HG03521 (cell line): ENCODE measurements around the gene TTN.
"Not testable (repeated sequence)": the region's sequence is repeated elsewhere in the genome, so short reads cannot be mapped to it uniquely, and the experiment has no call there.

Source experiments
- ATAC-seq: cut with Tn5 transposase; IDR thresholded peaks from one replicate; pipeline ENCODE4 v1.9.1; 2021; ENCODE audit warnings: mild to moderate bottlenecking, moderate library complexity; ENCODE audit not compliant: unreplicated experiment

TTN gene

GRCh38 chr2:178676046-178676445 is 131.2 kb downstream of the TTN start:
- ATAC-seq, result no peak

- ATAC-seq, result no peak
These were observed 133.1 kb downstream of the TTN start for GRCh38 chr2:178674122-178674521.

DNA sequence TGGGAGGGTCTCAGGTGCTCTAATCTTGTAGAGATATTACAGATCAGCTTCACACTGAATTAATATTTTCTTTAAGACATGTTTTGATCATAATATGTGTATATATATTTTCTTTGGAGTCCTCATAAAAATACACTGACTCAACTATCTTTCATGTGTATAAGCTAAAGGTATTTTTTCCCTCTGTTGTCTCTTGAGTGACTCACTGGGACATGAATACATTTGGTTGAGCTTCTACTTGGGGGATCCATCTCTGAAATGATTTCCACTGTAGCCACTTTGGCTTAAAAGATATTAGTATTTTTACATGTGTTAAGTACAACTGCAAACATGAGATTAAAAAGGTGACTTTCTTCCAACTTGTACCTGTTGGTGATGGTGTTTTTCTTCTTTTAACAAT is 140.8 kb downstream of the TTN start:
- no peak for ATAC-seq

DNA sequence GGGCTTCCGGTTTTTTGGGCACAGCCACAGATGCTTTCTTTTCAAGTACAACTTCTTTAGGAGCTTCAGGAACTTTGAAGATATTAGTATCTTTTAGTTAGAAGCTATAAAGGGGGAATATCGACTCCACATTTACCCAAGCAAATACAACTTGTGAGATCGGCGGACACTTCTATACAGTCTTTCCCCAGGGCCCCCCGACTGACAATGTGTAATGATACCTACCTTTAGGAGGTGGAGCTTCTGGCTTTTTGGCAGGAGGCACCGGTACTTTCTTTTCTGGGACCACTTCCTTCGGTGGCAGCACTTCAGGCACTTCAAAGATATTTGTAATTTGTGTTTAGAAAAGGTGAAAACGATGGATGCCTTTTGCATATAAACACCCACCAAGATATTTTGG is 148.7 kb downstream of the TTN start:
- not testable (repeated sequence) for ATAC-seq

- ATAC-seq, result no peak
These were observed 156.7 kb downstream of the TTN start for GRCh38 chr2:178650554-178650953.

DNA sequence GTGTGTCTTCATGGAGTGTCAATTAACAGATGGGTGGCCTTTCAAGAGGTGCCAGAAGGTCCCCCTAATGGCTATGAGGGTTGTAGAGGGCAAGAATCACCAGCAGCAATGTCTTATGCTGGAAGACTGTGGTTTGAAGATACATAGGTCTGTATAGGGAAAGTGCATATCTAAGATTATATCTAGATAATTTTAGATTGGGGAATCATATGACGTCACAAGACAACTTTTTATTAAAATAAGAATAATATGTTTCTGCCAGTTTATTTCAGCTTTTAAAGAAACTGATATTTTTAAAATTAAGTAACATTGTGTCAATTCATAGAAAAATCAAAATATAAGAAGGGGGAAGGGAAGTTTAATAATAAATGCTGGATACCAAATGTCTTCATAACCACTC is 162.3 kb downstream of the TTN start:
- no peak for ATAC-seq

GRCh38 chr2:178641498-178641897 is 165.7 kb downstream of the TTN start:
- ATAC-seq, result no peak

DNA sequence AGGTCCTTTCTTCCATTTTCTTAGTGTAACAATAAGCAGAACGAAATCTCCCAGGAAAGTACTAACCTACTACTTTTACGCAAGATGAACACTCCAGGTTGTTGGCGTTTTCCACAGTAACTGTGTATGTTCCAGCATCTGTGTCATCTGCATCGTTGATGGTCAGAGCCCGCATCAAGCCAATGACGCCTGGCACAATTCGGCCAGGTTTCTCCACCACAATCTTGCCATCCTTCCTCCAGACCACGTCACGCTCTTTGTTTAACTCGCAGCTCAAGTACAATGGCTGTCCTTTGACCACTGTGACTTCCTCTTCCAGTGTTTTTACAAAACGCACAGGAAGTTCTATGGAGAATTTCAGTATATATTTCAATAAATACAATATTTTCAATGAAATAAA is 171.3 kb downstream of the TTN start:
- no peak for ATAC-seq

- peak; percentile 51 for ATAC-seq
These were observed 174.5 kb downstream of the TTN start for GRCh38 chr2:178632729-178633128.

DNA sequence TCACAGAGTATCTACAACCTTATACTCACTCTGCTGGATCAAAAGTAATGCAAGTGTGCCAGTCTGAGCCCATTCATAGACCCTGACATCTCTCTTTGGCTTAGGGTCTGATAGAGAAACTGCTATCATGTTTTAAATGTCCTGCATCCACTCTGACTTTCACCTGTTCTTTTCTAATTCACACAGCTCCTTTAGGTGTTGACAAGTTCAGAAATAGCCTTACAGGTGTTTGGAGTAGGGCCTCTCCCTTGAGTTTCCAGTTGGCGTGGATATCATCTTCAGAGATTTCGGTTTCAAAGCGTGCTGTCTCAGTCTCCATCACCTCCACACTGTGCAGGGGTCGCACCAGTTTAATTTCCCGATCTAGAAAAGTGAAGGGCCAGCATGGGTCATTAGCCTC is 176.6 kb downstream of the TTN start:
- ATAC-seq, result no peak

GRCh38 chr2:178629463-178629862 is 177.8 kb downstream of the TTN start:
- ATAC-seq, result no peak

- no peak for ATAC-seq
These were observed 178.6 kb downstream of the TTN start for GRCh38 chr2:178628605-178629004.

DNA sequence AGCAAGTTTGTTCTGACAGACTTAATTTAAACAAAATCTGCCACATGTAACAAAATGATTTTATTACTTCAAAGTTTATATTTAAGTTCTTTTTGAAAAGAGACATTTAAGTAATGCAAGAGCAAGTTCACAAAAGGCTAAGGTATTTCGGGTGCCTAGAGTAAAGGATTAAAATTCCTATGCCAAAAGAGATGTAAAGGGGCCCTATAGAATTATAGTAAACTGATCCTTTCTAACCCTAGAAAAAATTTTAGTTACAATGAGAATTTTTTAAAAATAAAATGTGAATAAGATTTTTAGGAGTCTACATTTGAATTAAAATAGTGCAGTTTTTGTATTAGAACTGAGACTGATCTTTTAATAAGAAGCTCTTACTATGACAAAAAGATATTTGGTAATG is 179.8 kb downstream of the TTN start:
- ATAC-seq, result no peak

GRCh38 chr2:178615969-178616368 is 191.3 kb downstream of the TTN start:
- ATAC-seq, result no peak

DNA sequence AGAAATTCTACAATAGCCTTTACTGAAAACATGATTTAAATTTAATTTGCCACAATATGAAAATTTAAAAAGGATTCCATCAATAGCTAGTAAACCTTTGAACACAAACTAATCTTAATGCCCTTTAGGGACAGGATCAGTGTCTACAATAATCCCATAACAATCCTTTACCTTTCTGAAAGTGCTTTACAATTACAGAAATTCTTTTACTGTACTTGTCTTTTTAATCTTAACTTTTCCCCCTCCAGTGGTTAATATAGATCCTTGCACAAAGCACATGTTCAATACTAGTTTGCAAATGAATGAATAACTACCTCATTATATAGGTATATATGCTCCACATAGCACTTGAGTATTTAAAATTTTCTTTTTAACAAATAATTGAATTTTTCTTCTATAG is 204.3 kb downstream of the TTN start:
- ATAC-seq, result no peak

DNA sequence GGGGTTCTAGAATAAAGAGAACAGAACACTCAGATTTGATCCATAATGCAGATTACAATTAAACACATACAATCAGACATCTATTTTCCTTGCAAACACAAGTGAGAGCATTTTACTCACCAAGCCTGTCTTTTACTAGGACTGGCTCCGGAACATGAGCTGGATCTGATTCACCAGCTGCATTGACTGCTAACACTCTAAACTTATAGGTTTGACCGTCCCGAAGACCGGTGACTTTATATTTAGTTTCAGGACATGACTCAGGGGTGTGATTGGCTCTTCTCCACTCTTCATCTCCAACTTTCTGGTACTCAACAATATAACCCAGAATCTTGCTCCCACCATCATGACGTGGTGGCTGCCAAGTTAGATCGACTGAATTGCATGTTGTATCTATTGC is 214.6 kb downstream of the TTN start:
- ATAC-seq, result no peak

DNA sequence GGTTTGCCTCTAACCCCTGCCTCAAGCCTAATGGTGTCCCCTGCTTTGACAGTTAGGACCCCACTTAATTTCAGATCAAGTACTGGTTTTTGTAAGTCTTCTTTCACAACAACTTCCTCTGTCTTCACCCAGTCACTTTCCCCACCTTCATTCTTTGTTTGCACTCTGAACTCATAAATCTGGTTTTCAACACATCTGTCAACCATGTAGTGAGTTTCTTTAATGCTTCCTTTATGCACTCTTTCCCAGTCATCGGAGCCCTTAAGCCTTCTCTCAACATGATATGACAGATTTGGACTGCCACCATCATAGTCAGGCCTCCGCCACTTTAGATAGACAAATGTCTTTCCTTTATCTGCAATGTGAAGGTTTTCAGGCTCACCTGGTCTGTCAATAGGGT is 217.9 kb downstream of the TTN start:
- ATAC-seq, result no peak

GRCh38 chr2:178584666-178585065 is 222.6 kb downstream of the TTN start:
- ATAC-seq, result no peak

DNA sequence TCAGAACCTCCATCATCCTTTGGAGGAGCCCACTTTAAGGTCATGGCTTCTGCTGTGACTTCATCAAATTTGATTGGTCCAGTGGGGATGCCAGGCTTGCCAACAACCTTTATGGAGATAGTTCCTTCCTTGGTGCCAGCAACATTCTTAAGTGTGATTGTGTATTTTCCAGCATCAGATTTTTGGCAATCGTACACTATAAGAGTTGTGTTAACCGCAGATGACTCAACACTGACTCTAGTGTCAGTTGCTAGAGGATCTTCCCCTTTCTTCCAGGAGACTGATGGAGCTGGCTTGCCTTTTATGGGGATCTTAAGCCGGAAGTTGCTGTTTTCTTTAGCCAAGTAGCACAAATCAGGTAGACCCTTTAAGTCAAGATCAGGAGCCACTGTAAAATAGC is 228.2 kb downstream of the TTN start:
- no peak for ATAC-seq

GRCh38 chr2:178574789-178575188 is 232.4 kb downstream of the TTN start:
- no peak for ATAC-seq

DNA sequence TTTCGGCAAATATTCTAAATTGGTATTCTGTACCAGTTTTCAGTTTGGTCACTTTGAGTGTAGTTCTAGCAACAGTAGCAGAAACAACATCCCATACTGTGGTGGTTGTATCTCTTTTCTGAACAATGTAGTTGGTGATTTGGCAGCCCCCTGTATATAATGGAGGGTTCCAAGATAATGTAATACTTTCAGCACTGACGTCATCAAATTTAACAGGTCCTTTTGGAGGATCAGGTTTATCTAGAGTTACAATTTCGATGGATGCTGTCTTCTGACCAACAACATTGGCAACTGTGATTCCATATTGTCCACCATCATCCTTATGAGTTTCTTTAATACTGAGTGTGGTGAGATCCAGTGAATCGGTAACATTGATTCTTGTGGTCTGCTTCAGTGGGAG is 239.0 kb downstream of the TTN start:
- no peak for ATAC-seq

DNA sequence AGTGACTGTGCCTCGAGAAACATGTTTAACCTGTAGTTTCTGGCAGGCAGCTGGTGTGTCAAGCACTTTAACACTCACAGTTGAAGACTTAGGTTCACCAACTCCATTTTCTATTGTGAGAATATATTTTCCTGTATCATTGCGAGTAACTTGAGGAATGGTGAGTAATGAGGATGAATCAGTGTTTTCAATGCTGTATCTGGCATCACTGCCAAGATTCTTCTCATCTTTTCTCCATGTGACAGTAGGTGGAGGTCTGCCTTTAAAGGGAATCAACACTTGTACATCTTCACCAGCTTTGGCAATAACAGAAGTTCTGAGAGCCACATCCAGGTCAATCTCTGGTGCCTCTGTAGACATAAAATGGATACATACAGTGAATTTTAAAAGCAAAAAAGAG is 254.2 kb downstream of the TTN start:
- no peak for ATAC-seq

DNA sequence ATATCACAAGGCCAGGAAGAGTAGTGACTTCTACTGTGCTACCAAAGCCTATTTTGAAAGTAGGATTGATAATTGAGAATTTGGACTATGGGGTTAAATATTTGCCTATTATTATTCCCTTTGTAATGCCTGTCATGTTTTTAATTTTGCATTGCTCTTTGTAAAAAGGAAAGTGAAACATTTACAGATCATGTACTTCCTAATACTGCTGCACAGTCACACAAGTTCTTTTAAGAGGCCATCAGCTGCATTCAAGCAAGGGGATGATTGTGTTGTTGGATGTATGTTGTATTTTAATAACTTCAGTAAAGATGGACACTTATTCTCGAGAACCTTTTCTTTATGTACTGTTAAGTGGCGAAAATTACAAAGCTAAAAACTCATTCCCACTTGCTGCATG is 256.9 kb downstream of the TTN start:
- ATAC-seq, result no peak

DNA sequence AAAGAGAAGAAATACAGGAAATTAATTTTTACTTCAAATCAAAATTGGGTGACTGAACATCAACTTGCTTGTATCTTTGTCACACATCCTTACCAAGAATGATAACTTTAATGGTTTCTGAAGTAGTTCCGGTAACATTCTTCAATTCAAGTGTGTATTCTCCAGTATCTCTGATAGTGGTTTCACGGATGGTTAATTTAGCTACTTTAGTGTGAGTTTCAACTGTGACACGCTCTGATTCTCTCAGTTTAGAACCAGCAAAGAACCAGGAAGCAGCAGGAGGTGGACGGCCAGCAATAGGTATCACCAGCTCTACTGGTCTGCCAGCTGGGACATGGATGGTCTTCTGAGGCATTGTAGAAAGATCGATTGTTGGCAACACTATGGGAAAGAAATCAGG is 264.7 kb downstream of the TTN start:
- no peak for ATAC-seq
